ENCODE results near the gene KPNA6.

GRCh38 chr1:32182060-32182459, 74.2 kb downstream of the KPNA6 start:
- TF ChIP-seq POLR2AphosphoS5 (IDR thresholded peaks at IDR 0.05): no peak
- no peak for TF ChIP-seq CTCF (IDR thresholded peaks at IDR 0.05)

Data from breast epithelium (tissue), 3 donors.